ENCODE data around the gene C9orf152.
"Not testable (repeated sequence)": the region's sequence is repeated elsewhere in the genome, so short reads cannot be mapped to it uniquely, and the experiment has no call there.

The C9orf152 gene

DNA sequence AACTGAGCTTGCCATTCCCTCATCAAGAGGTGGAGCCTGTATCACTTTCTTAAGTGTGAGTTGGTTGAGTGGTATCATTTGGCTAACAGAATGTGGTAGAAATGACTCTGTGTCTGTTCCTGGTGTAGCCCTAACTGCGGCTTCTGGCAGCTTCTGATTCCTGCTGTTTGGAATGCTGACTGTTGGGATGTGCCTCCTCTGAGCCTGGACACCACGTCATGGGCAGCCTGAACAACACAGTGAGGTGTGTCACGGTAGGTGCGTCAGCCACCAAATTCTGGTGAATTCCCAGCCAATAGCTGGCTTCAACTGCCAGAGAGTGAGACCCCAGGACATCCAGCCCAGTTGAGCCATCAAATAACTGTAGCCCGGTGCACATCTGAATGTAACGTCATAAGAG lies 6.1 kb upstream of the C9orf152 start:
- DNase-seq = no peak

DNA sequence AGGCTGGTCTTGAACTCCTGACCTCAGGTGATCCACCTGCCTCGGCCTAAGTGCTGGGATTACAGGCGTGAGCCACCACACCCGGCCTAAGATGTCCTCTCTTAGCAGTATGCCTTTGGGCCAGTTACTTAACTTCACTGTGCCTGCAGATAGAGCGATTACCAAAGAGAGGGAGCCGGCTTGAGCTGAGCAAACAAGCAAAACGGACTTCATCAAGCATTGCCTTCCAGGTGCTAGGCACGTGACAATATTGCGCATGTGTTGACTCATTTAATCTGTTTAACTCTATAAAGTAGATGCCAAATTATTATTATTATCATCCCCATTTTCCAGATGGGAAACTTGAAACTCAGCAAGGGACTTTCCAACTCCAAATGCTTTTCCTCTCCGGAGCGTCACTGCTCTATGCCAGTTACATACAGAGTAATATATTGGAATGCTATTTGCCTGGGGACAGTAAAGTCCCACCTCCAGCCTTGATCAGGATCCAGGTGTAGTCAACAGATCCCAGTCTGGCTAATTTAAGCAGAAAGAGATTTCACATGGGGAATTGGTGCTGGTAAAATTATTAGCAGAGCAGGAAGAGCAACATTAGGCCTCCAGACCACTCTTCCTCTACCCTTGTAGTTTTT lies 5.6 kb upstream of the C9orf152 start:
- no peak for DNase-seq

DNA sequence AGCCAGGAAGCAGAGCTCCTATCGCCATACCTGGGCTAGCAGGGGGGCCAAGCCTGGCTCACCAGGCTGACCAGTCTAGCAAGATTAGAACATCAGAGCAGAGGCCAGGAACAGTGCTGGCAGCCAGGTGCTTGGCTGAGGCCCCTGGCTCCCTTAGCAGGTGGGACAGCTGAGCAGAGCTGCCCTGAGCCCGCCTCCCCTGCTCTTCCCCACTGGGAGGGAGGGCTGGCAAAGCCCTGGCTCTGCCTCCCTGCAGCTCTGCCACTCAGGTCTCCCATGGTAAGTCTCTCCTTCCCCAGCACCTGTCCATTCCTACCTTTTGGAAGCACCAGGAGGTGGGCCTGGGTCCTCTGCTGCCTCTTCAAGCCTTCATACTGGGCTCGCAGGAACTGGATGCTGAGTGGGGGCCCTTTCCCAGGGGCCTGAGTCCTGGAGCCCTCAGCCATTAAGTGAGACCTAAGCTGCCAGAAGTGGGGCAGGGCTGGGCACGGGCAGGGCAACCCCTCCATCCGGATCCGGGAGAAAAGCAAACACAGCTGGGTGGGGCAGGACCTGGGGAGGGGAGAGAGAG lies 803 bp downstream of the C9orf152 start:
- no peak for DNase-seq

DNA sequence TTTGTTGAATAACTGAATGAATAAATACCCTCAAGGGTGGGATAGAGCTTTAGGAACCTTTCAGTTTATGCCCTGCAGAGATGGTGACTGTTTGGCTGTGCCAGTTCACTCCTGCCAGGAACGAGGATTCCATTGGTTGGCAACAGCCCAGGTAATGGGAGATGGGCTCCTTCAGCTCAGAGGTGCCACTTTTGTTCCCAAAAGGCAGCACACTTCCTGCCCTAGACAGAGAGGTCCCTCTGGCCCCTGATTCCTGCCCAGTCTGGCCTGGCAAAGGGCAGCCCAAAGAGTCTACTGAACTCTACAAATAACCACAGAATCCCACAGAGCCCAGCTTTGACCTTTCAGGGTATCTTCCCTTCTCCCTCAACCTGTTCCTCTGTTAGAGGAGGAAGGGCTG lies 1.6 kb downstream of the C9orf152 start:
- no peak for DNase-seq

DNA sequence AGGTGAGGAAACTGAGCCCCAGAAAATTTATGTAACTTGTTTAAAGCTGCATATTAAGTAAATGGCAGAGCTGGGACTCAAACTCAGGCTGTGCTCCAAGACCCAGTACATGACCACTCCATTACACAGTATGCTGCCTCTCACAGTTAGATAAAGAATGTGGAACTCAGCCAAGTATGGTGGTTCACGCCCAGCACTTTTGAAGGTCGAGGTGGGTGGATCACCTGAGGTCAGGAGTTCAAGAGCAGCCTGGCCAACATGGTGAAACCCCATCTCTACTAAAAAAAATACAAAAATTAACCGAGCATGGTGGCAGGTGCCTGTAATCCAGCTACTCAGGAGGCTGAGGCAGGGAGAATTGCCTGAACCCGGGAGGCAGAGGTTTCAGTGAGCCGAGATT lies 2.3 kb downstream of the C9orf152 start:
- DNase-seq = not testable (repeated sequence)

DNA sequence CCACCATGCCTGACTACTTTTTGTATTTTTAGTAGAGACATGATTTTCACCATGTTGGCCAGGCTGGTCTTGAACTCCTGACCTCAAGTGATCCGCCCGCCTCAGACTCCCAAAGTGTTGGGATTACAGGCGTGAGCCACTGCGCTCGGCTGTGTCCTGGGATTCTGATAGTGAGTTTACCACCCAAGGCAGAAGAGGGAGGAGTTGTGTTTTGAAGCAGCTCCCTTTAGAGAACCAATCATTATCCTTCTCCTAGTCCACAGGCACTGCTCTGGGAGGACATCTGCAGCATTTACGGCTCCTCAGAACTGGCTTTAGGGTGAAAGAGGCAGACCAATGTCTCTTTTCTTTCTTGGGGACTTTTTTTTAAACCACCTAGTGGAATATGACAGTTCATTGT lies 5.7 kb downstream of the C9orf152 start:
- no peak for DNase-seq

DNA sequence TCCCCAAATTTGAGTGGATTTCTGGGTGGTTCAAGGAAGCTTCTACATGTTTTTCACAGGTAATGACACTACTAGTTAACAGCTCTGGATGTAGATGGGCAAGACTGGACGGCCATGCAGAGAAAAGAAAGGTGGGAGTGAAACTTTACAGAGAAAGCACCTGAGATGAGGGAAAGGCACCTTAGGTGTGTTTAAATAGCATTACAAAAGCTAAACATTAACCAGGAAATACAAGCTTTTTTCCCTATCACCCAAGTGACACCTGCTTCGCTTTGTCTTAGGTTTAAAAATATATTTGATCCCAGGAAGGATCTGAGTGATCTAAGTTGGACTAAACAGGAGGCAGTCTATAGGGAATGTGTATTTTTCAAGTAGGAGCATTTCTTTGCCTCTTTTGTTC lies 8.3 kb downstream of the C9orf152 start:
- DNase-seq = no peak

DNA sequence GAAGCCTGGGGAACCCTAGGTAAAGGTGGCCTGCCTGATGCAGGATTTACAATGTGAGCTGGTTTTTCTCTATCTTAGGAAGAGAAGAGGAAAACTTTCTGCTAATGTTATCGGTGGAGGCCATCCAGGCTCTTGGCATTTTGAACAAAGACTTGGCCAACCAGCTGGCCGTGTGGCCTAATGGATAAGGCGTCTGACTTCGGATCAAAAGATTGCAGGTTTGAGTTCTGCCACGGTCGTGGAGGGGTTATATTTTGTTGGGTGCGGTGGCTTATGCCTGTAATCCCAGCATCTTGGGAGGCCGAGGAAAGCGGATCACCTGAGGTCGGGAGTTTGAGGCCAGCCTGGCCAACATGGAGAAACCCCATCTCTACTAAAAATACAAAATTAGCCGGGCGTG lies 9.6 kb downstream of the C9orf152 start:
- no peak for DNase-seq

DNA sequence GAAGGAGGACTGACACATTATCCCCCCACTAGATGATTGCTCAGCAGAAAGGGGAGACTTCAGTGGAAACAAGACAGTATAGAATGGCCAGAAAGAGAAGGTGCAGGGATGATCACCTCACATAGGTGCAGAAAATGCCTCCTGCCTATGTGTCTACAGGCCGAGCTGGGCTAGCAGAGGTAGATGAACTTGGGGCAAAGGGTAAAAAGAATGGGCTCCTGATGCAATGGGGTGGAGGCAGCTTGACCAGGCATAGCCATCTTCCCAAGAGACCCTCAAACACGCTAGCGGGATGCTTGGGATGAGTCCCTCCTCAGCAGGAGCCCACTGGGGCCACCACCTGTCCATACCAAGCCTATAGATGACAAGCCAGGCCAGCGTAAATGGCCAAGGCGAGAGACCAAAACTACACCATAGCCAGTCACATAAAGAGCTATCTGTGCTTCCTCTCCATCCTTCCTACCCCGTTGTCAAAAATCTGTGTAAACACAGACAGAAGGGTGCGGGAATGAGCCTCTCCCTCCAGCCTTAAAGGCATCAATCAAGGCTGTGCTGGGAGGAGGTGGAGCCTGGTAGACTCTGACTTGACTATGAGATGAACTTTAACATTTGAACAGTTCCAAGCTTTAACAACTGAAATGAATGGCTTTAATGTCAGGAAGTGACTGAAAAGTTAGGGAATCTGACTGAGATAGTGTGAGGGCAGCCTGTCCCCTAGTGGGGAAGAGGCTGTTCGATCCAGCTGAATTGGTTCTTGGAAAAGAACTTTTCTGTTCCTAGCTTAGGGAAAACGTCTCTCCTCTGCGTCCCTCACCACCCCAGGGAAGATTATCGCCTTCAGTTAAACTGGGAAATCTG lies 10.4 kb downstream of the C9orf152 start:
- DNase-seq = no peak

DNA sequence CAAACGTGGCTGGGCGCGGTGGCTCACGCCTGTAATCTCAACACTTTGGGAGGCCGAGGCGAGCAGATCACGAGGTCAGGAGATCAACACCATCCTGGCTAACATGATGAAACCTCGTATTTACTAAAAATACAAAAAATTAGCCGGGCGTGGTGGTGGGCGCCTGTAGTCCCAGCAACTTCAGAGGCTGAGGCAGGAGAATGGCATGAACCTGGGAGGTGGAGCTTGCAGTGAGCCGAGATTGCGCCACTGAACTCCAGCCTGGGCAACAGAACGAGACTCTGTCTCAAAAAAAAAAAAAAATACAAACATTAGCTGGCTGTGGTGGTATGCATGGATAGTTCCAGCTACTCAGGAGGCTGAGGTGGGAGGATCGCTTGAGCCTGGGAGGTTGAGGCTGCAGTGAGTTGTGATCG lies 11.9 kb downstream of the C9orf152 start:
- DNase-seq = not testable (repeated sequence)

DNA sequence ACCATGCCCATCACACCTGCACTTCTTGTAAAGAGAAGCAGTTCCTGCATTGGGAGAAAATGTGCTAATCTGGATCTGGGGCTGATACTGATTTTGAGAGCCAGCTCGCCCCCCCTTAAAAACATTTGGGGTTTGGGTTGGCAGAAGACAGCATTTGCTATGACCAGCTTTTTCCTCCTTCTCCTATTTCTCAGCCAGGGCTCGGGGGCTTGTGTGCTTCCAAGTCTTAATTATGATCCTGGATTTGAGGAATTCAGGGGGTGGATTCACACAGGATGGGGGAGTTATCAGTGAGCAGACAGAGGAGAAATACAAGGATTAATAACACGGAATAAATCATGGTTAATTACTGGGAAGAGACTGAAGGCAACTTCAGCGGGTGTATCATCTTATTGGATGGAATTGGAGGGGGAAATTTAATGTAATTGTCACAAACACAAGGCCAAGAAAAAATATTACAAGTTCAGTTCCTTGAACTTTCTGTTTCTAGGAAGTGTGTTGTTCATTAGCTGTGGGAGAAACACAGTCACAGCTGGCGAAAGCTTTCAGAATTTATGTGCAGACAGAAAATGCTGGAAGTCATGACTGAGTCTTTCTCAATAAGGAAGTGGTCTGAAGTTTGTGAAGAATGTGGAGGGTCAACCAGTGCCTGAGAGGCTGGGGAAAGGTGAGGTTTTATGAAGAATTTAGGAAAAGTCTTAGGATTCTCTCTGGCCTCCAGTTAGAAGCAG lies 15.3 kb downstream of the C9orf152 start:
- no peak for DNase-seq

DNA sequence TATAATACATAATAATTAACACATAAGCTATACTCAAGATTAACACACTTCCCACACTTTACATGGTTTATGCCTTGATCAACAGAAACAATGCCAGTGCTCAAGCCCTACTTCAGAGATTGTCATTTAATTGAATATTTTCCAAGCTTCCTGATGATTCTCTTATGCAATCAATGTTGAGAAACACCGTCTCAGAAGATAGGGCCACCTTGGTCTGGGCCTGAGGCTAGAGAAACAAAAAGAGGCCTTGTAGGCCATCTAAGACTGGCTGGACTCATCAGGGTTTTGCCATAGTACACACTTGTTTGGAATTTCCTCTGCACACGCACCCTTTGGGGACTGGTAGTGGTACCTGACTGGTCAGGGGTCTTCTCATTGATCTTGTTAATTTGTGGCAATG lies 16.3 kb downstream of the C9orf152 start:
- no peak for DNase-seq

DNA sequence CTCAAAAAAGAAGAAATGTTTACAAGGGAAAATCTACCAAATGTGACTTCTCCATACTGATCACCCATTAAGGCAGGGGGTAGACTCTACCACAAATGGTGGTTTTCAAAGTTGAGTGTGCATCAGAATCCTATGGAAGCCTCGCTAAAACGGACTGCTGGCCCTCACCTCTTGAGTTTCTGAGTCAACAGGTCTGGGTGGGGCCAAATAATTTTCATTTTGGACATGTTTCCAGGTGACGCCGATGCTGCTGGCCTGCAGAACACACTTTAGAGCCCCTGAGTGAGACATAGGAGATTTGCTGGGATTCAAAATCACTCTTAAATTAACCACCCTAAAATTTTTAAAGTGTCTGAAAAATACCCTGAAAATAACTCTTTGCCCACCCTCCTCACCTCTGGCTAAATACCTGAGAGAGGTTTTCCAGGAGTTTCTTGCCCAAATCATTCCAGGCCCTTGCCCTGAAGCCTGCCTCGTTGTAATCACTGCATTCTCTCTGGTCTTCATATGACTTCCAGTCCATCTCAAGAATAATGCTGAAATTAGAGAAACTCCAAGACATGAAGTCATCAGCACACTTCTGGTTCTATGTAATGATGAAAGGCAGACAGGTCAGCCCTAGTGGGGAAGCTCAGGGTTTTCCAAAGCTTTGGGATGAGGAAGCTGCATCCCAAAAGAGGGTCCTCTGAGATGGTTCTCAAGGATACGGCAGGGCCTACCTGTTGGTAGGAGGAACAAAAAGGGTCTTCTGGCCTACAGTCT lies 18.2 kb downstream of the C9orf152 start:
- DNase-seq = no peak

DNA sequence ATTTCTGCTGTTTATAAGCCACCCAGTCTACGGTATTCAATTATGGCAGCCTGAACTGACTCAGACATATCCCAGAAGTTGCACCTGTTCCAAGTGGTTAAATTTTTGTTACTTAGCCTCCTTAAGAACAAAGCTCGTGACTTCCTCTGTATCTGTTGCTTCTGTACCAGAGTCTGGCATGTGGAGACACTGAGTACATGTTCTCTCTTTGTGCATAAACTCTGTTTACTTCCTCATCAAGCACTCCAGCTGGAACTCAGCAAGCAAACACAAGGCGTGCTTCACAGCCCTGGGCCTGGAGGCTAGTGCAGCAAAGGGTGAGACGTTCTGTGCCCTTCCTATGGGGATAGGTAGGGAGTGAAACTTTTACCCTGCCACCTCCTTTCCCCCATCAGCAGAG lies 19.0 kb downstream of the C9orf152 start:
- DNase-seq = no peak

DNA sequence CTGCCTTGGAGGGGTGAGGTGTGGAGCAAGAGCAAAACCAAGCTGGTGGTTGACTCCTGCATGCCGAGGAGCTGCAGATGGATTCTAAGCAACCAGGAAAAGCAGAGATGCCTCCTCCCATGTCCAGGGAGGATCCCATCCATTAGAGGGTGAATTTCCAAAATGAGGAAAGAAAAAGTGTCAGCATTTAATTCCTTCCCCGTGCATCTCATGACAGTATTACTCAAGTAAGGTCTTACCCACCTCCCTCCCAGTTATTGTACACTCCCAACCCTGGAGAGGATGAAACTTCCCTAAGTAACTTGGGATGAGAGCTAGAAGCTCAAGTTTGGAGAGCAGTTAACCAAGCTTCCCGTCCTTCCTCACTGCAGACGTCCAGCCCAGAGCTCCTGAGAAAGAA lies 19.9 kb downstream of the C9orf152 start:
- DNase-seq = no peak

DNA sequence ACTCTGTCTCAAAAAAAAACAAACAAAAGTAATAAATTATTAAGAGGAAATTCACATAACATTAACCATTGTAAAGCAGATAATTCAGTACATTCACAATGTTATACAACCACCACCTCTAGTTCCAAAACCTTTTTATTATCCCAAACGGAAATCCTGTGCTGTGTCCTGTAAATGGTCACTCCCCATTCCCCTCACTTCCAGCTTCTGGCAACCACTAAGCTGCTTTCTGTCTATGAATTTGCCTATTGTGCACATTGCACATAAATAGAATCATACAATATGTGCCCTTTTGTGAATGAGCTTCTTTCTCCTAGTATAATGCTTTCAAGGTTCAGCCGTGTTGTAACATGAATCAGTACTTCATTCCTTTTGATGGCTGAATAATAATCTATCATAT lies 20.8 kb downstream of the C9orf152 start:
- no peak for DNase-seq

DNA sequence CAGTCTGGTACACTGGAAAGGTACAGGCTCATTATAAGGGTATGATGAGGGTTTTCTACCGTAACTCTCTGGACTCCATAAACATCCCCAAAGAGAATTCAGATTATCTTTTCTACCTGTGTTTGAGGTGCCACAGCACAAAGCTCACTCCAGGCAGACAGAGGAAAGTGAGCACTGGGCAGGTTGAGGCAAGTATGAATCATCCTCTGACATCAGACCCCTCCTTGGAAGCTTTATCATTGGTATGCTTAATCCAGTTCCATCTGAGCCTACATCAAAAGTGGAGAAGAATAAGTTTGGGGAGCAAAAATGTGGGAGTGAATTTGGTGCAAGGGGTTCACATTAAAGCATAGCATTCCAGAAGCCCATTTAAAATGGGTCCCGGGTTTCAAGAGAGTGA lies 21.7 kb downstream of the C9orf152 start:
- no peak for DNase-seq

DNA sequence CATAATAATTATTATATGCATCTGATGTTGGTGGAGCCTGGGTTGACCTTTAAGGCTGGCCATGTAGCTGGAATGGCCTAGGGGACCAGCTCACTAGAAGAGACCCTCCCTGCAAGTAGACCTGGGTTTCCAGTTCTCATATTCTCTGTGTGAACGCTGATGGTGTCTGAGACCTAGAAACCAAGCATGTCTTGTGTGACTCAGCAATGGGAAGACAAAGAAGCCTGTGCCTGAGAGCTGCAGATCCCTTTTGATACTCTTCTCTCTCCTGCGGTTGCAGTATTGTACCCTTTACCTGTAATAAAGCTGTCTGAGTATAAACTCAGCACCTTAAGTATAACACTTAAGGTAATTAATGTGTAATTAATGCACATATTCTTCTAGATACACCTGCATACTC lies 22.2 kb downstream of the C9orf152 start:
- DNase-seq = no peak

DNA sequence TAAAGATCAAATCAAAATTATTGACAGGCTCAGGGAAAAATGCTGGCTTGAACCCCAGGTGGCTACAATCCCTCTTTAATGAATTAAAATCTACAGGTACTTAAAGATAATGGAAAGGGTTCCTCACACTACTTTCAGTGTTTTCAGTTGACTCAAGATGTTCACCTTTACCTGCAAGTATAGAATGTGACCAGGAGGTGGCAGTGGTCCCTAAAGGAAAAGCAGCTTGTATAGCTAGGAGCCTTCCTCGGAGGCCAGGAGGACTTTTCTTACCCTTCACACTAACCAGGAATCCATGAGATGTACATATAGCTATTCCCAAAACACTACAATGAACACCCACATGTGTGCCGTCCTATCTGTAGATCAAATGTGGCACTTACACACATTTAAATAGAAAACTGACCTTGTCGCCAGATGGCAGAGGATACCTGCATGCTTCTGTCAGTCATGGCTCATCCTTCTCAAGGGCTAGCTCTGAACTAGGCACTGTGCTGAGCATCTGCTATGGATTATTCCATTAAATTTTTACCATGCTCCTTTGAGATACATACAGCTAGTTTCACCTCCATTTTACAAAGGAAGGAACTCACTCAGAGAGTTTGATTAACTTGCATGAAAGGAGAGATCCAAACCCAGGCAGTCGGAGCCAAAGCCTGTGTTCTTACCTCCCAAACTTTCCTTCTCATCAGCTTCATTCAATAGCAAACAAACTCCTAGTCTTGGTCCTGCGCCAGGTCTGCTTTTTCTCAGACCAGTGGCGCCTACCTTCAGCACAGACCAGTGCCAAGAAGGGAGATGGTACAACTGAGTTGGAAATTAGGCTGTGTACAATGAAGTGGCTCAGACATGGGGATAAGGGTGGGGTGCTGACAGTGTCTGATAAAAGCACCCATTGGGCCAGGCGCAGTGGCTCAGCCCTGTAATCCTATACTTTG lies 24.5 kb downstream of the C9orf152 start:
- DNase-seq = peak; percentile 50

DNA sequence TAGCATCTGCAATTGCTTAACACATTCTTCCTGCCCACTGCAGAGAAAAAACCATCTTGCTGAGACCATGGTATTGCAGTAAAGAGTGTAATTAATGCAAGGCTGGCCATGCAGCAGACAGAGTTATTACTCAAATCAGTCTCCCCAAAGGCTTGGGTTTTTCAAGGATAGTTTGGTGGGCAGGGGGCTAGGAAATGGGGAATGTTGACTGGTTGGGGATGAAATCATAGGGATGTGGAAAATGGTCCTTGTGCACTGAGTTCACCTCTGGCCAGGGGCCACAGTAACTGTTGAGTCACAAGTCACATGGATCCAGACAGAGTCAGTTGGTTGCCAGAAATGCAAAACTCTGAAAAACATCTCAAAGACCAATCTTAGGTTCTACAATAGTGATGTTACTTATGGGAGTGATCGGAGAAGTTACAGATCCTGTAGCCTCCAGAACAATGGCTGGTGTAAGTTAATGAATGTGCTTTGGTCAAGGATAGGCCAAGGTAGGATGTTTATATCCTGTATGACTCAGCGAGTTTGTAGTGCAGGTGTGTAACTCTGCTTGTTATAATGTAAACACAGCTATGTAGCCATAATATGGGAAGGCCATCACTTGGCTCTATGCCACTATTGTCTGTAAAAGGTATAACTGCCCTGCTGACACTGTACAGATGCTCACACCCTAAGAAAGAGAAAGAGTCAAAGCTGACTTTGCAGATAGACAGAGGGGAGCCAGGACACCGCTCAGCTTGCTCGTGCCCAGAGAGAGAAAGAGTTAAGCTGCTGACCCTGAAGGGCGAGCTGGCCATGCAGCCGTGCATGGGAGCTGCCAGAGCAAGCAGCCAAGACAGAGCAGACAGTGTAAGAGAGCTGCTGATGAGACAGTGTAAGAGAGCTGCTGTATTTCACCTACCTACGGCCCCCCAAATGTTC lies 27.2 kb downstream of the C9orf152 start:
- DNase-seq = no peak

DNA sequence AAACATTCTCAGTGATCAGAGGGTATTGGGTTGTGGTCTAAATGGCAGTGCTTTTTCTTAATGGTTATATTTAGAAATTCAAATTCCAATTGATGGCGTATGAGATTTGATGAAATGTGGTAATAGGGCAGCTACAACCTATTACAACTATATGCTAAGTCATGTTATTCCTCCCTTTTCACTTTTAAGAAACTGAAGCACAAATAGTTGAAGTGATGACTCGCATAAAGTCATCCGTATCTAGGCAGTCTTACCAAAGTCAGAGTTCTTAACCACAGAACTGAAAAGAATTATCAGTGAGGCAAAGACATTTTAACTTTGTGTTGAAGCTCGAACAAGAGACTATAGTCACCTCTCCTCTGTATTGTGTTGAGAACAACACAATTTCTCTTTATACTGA lies 28.2 kb downstream of the C9orf152 start:
- no peak for DNase-seq

Data from CD4-positive, alpha-beta T cell treated with Interleukin-12 subunit alpha and Interleukin-12 subunit beta, for 1 hour (primary cell).